Eye (tissue), 1 donor: ENCODE data around the gene ACIN1.

ENCODE experiments used
- DNase-seq: peaks from one replicate; pipeline ENCODE4 v3.0.0-alpha.2; 2015

Gene ACIN1

GRCh38 chr14:23105348-23105824, 10.4 kb upstream of the ACIN1 start:
- no peak for DNase-seq

- no peak for DNase-seq
Measured at GRCh38 chr14:23104591-23105347, 9.8 kb upstream of the ACIN1 start, which contains the start of gene CIROP. Gene CIROP (minus strand): TSS chr14:23104989. CDS start chr14:23104920, 69 bp downstream.

GRCh38 chr14:23104070-23104590, 9.2 kb upstream of the ACIN1 start:
- no peak for DNase-seq

GRCh38 chr14:23103581-23103980, 8.6 kb upstream of the ACIN1 start:
- no peak for DNase-seq

- no peak for DNase-seq
Measured at GRCh38 chr14:23102801-23103200, 7.9 kb upstream of the ACIN1 start.

GRCh38 chr14:23101986-23102625, 7.2 kb upstream of the ACIN1 start:
- no peak for DNase-seq

- no peak for DNase-seq
Measured at GRCh38 chr14:23101213-23101970, 6.5 kb upstream of the ACIN1 start.

- DNase-seq = no peak
Measured at GRCh38 chr14:23099212-23099861, 4.4 kb upstream of the ACIN1 start.

- no peak for DNase-seq
Measured at GRCh38 chr14:23097786-23098185, 2.9 kb upstream of the ACIN1 start.

GRCh38 chr14:23095196-23096108, 516 bp upstream of the ACIN1 start, which contains the start of gene C14orf119:
Gene C14orf119 (plus strand): TSS chr14:23095505. CDS start chr14:23097659, 2,154 bp downstream.
- peak; percentile 100 for DNase-seq

GRCh38 chr14:23093991-23094665, 808 bp downstream of the ACIN1 start:
- no peak for DNase-seq

- no peak for DNase-seq
Measured at GRCh38 chr14:23093526-23093925, 1.4 kb downstream of the ACIN1 start.

- no peak for DNase-seq
Measured at GRCh38 chr14:23093104-23093503, 1.8 kb downstream of the ACIN1 start.

GRCh38 chr14:23091294-23092225, 3.4 kb downstream of the ACIN1 start:
- no peak for DNase-seq

GRCh38 chr14:23090254-23090636, 4.7 kb downstream of the ACIN1 start:
- no peak for DNase-seq

- no peak for DNase-seq
Measured at GRCh38 chr14:23089498-23090253, 5.3 kb downstream of the ACIN1 start.

GRCh38 chr14:23086565-23086964, 8.4 kb downstream of the ACIN1 start:
- DNase-seq = no peak

GRCh38 chr14:23085458-23085857, 9.5 kb downstream of the ACIN1 start:
- no peak for DNase-seq

- no peak for DNase-seq
Measured at GRCh38 chr14:23080474-23080873, 14.5 kb downstream of the ACIN1 start.
